Sigmoid colon (tissue), 7 donors: Measurements from ENCODE around the gene SLC9A5. TPM values are rescaled to one million over a fixed set of nuclear protein-coding genes. Genes with fewer than 3 reads are reported as not detected.
A peak's percentile ranks its signal among the peaks of the same experiment; 100 is the strongest.

Source experiments
- DNase-seq: peaks from one replicate; pipeline ENCODE4 v3.0.0-alpha.2; 2019
- H3K27ac ChIP-seq, 4 donors: fragments of 200-600 bp; sonication (generic); one replicate each; pipeline ENCODE4 v1.5.1; 2016 to 2019; ENCODE audit warnings: mild to moderate bottlenecking in 1 of 4
- H3K27me3 ChIP-seq, 3 donors: fragments of 200-600 bp; sonication (generic); one replicate each; pipeline ENCODE4 v1.5.1; 2019; ENCODE audit warnings: mild to moderate bottlenecking in 1 of 3
- H3K36me3 ChIP-seq, 4 donors: fragments of 200-600 bp; sonication (generic); one replicate each; pipeline ENCODE4 v1.5.1; 2016 to 2019
- H3K4me1 ChIP-seq, 4 donors: fragments of 200-600 bp; sonication (generic); one replicate each; pipeline ENCODE4 v1.5.1; 2017 to 2019
- H3K4me3 ChIP-seq, 4 donors: fragments of 200-600 bp; sonication (generic); one replicate each; pipeline ENCODE4 v1.5.1; 2017 to 2019; ENCODE audit warnings: mild to moderate bottlenecking in 2 of 4, moderate library complexity in 1 of 4
- H3K9me3 ChIP-seq, 4 donors: fragments of 200-600 bp in 3 of 4; sonication (generic) in 3 of 4; one replicate each; pipeline versions ENCODE4 v1.5.1 to v1.6.1; 2013 to 2019
- CTCF ChIP-seq, 4 experiments: fragments of 450-650 bp in 3 of 4; fragments of 200-600 bp in 1 of 4; IDR thresholded peaks; one replicate each; pipeline ENCODE4 v1.5.1; 2016 to 2019; ENCODE audit warnings: antibody characterized with exemption in 4 of 4, mild to moderate bottlenecking in 3 of 4, moderate library complexity in 2 of 4
- EP300 ChIP-seq, 4 donors: sonication (generic); formaldehyde crosslinking; IDR thresholded peaks; one replicate each; pipeline ENCODE4 v1.6.1; 2017; ENCODE audit warnings: antibody characterized with exemption in 4 of 4
- POLR2A ChIP-seq, 2 donors: fragments of 450-650 bp; IDR thresholded peaks; one replicate each; pipeline ENCODE4 v1.6.1; 2016; ENCODE audit warnings: antibody characterized with exemption in 2 of 2, mild to moderate bottlenecking in 2 of 2, moderate library complexity in 2 of 2
- POLR2AphosphoS5 ChIP-seq, 4 donors: sonication (generic); formaldehyde crosslinking; IDR thresholded peaks; one replicate each; pipeline ENCODE4 v1.6.1; 2017; ENCODE audit warnings: antibody characterized with exemption in 4 of 4
- WGBS, 2 donors: extraction: QIAGEN DNeasy Blood & Tissue Kit; methylation state at CpG; one replicate each; pipeline ENCODE4 v1.1.7; 2013; 5-methylcytosine and 5-hydroxymethylcytosine counted together
- intact Hi-C: fragments of 100-400 bp; cut with DNase I; formaldehyde crosslinking; loops from one replicate; pipeline ENCODE4 v1.15.1; 2023
- polyA plus RNA-seq, 3 donors: library from polyadenylated mRNA; stranded (reverse); fragments of 200-250 nt; gene quantifications; one replicate each; pipeline ENCODE4 v1.2.3, GENCODE V29; 2013
- total RNA-seq, 4 donors: library from RNA; depleted of rRNA; stranded (reverse); fragments of >200 nt; gene quantifications; one replicate each; pipeline ENCODE4 v1.1.0, GENCODE V29; 2016
- donor health status: healthy with polysubstance abuse.
- donor health status: Bipolar disorder and iron deficiency.
- donor health status: healthy.

SLC9A5 gene
- total RNA-seq (1 to 10 TPM in 2 of 4 donors, under 1 TPM in 1, not detected in 1; 0.68 to 6.1 (median 1.1) TPM), polyA plus RNA-seq (under 1 TPM in 2 of 3 donors, not detected in 1; 0.46 to 0.99 TPM)

- Histone ChIP-seq H3K36me3 (no peaks in the 10 kb centered on the region), H3K27ac (peak within 1 kb of the TSS; percentile 80 to 89 (median 83)), H3K27me3 (peaks cover 7 to 52% (median 29%) of the 10 kb centered on the region in 3 donors), H3K4me1 (peaks cover 0 to 52% (median 39%) of the 10 kb centered on the region in 4 donors), H3K4me3 (peak within 1 kb of the TSS; percentile 26 to 87 (median 72)), H3K9me3 (no peaks in the 10 kb centered on the region)
- 1% methylated on average over 75 of the region's 75 CpGs for WGBS, 2 donors
- intact Hi-C loops: loop anchor here (5.0 kb wide), 1 partner anchor 149 kb away; no protein-coding TSS in a partner anchor
- TF ChIP-seq CTCF (IDR thresholded peaks at IDR 0.05) (no peak), POLR2A (IDR thresholded peaks at IDR 0.05) (no peak), POLR2AphosphoS5 (IDR thresholded peaks at IDR 0.05) (no peak), EP300 (IDR thresholded peaks at IDR 0.05) (no peak)
- DNase-seq: peak; percentile 75
Measured at GRCh38 chr16:67248401-67249177, at the start of gene SLC9A5. Gene SLC9A5, plus strand, starts transcription at chr16:67248979. Its CDS starts 36 bp downstream, at chr16:67249015.

GRCh38 chr16:67199011-67199807 lies 49.6 kb upstream of the SLC9A5 start, which contains the start of gene ELMO3:
Gene ELMO3, plus strand, starts transcription at chr16:67199131. Its CDS starts 196 bp downstream, at chr16:67199327.
- WGBS, 2 donors: 17 to 63% methylated on average over 61 of the region's 61 CpGs
- peak within 1 kb of the TSS in 1 of 4 donors; percentile 13 for H3K4me3 ChIP-seq
- peak within 1 kb of the TSS in 1 of 4 donors; percentile 20 for H3K27ac ChIP-seq
- TF ChIP-seq EP300 (IDR thresholded peaks at IDR 0.05) (no peak), POLR2AphosphoS5 (IDR thresholded peaks at IDR 0.05) (peak in 1 of 4 donors; percentile 58), CTCF (IDR thresholded peaks at IDR 0.05) (peak in 2 of 4 experiments; percentile 19 to 40), POLR2A (IDR thresholded peaks at IDR 0.05) (peak in 1 of 2 donors; percentile 63)
- H3K36me3 ChIP-seq: peaks cover 31 to 53% (median 46%) of the 10 kb centered on the region in 4 donors
- peaks cover 0 to 13% (median 11%) of the 10 kb centered on the region in 4 donors for H3K4me1 ChIP-seq
- no peaks in the 10 kb centered on the region for H3K9me3 ChIP-seq
- intact Hi-C loops: no loop called here
- H3K27me3 ChIP-seq: no peaks in the 10 kb centered on the region
- no peak for DNase-seq

- 18 to 56% methylated on average over 22 of the region's 22 CpGs for WGBS, 2 donors
- no peaks in the 10 kb centered on the region for H3K27me3 ChIP-seq
- peaks cover 25 to 47% (median 41%) of the 10 kb centered on the region in 4 donors for H3K36me3 ChIP-seq
- no peaks in the 10 kb centered on the region for H3K9me3 ChIP-seq
- intact Hi-C loops: no loop called here
- no peak for DNase-seq
- H3K4me1 ChIP-seq: peaks cover 0 to 11% (median 10%) of the 10 kb centered on the region in 4 donors
- no peak overlapping the region for H3K27ac ChIP-seq
- no peak overlapping the region for H3K4me3 ChIP-seq
- TF ChIP-seq CTCF (IDR thresholded peaks at IDR 0.05) (no peak), POLR2A (IDR thresholded peaks at IDR 0.05) (no peak), POLR2AphosphoS5 (IDR thresholded peaks at IDR 0.05) (no peak), EP300 (IDR thresholded peaks at IDR 0.05) (no peak)
Measured at GRCh38 chr16:67199808-67200198, 49.0 kb upstream of the SLC9A5 start.

- 89 to 93% methylated on average over 8 of the region's 8 CpGs for WGBS, 2 donors
- no peaks in the 10 kb centered on the region for H3K9me3 ChIP-seq
- no peak overlapping the region for H3K4me3 ChIP-seq
- no peak overlapping the region for H3K27ac ChIP-seq
- peaks cover 21 to 40% (median 34%) of the 10 kb centered on the region in 4 donors for H3K36me3 ChIP-seq
- H3K4me1 ChIP-seq: peaks cover 0 to 11% (median 10%) of the 10 kb centered on the region in 4 donors
- TF ChIP-seq CTCF (IDR thresholded peaks at IDR 0.05): no peak
- no peak for TF ChIP-seq POLR2A (IDR thresholded peaks at IDR 0.05)
- TF ChIP-seq EP300 (IDR thresholded peaks at IDR 0.05): no peak
- no peak for TF ChIP-seq POLR2AphosphoS5 (IDR thresholded peaks at IDR 0.05)
- no peaks in the 10 kb centered on the region for H3K27me3 ChIP-seq
- intact Hi-C loops: no loop called here
- no peak for DNase-seq
Measured at GRCh38 chr16:67200491-67200890, 48.3 kb upstream of the SLC9A5 start.
